ENCODE results near the gene TAPBP.
"Not testable (repeated sequence)": the region's sequence is repeated elsewhere in the genome, so short reads cannot be mapped to it uniquely, and the experiment has no call there.

TAPBP gene

DNA sequence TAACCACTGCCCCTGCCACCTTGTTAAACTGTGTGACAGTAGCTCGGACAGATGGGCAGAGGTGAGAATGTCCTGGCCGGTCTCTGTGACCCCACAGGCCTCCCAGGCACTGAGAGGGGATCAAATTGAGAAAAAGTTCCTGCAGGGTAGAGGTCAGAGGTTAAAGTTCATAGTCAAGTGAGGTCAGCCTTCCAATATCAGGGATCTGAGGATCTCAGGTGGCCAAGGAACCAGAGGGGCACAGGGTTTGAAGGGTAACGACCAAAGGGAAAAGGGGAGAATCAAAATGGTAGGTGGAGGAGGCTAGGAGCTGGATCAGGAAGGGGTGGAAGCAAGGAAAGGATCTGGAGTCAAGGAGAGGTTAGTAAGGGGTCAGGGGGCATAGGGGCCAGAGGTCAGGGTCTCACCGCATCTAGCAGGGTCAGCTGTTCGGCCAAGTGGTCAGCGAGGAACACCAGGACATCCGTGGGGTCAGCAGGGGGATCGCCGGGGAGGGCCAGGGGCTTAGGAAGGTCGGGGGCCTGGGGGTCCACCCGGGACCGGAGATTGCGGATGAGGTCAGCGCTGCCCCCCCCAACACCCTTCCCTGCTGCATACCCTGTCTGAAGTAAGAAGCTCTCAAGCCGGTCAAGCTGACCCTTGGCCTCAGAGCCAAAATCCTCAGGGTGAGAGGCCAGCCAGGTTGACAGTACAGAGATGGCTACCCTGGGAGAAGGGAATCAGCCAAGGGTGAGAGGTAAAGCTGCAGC lies 18.1 kb downstream of the TAPBP start:
- DNase-seq = no peak

DNA sequence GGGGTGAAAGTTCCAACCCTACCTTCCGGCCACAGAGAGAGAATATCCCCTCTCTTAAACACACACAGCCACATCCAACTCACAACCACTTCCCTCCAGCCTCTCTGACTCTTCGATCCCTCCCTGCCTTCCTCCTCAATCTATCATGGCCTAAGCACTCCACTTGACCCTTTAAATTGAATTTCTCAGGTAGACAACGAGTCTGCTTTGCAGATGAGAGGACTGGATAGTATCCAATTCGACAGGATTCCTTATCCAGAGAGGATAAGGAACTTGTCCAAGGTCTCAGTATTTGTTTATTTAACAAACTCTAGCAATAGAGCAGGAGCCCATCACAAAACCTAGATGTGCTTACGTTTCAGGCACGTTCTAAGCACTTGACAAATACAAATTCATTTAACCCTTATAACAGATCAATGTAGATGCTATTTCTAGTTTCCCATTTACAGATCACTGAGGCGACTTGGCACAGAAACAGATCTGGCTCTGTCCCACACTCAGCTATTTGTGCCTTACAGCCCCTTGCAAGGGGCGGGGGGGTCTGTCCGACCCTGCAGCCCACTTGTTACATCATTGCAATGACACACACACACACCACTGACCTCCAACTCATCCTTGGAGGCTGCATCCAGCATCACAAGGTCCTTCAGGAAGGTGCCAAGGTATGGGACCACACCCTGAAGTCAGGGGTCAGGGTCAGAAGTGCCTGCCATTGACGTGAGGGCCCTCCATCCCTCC lies 19.6 kb downstream of the TAPBP start:
- DNase-seq = no peak

GRCh38 chr6:33292996-33293682 lies 20.7 kb downstream of the TAPBP start:
- DNase-seq = no peak

GRCh38 chr6:33290459-33290858 lies 23.4 kb downstream of the TAPBP start:
- DNase-seq = no peak

GRCh38 chr6:33289784-33290315 lies 24.0 kb downstream of the TAPBP start:
- DNase-seq = no peak

- DNase-seq = peak; percentile 95
Measured at GRCh38 chr6:33288921-33289783, 24.7 kb downstream of the TAPBP start, which contains the start of the genes PFDN6 and WDR46. PFDN6 (plus strand) TSS chr6:33289601; CDS start chr6:33289857, 256 bp downstream. WDR46 (minus strand) TSS chr6:33289239; CDS start chr6:33289170, 69 bp downstream.

DNA sequence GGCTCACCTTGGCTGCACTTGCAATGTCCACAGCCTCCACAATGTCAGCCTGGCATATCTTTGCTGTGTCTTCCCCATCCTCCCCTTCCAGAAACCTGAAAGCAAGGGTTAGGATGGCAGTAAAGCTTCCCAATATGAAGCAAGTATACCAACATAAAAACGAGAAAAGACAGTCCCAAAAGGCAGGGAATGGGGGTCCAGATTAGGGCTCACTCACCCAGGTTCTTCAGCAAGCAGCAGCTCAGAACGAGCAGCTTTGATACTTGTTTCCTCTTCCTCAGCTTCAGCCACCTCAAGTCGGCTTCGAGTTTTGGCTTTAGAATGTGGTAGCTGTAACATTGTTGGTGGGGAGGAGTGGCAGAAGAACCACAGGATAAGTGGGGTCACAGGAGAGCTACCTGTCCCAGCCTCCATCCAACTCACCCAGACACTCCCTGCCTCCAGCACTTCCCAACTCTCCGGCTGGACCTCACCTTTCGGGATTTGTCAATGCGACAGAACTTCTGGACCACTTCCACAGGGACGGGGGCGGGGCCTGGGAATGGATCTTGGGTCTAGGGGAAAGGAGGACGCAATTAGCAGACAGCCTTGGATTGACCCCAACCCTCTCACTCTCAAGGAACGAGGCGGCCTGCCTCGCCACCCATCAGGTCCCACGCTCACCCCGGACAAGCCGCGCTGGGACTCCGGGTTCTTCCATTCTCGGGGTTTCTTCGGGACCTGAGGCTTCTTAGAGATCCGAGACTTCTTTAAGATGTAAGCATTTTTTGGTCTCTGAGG lies 25.5 kb downstream of the TAPBP start:
- DNase-seq = no peak

DNA sequence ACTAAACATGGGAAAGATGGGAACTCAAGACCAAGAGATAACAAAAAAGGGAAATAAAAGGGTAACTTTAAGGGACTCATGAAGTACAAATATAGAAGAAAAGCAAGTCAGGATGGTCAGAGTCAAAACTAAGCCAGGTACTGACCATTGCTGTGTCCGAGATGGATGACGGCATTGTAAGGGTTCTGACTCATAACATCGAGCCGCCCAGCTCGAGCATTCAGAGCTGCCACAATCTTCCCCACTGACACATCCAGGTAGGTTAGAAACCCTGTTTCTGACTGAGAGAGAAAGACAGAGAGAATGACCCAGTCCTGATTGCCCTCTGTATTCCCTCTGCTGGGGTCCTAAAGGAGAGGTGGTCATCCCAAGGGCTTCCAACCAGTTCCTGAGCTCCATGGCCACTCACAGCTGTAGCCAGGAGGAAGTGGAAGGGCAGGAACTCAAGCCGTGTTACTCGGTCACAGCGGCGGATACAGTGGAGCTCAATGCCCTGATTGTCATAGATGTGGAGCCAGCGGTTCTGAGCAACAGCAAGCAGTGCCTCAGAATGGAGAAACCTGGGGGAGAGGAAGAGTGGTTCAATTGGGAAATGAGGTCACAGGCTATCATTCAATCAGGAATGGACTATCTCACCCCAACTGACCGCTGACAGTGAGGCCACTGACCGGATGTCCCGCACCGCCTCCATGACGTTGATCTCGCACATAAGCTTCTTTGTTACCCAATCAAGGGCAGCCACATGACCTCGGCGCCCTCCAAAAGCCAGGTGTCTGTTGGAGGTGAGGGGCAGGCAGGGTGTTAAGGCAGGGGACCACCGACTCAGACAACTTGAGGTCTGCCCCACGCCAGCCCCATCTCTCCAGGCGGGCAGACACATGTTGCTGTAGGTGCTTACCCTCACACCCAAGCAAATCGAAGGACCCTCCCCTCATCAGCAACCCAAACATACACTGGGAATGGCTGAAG lies 26.6 kb downstream of the TAPBP start:
- no peak for DNase-seq

GRCh38 chr6:33285214-33285613 lies 28.7 kb downstream of the TAPBP start:
- DNase-seq = not testable (repeated sequence)

DNA sequence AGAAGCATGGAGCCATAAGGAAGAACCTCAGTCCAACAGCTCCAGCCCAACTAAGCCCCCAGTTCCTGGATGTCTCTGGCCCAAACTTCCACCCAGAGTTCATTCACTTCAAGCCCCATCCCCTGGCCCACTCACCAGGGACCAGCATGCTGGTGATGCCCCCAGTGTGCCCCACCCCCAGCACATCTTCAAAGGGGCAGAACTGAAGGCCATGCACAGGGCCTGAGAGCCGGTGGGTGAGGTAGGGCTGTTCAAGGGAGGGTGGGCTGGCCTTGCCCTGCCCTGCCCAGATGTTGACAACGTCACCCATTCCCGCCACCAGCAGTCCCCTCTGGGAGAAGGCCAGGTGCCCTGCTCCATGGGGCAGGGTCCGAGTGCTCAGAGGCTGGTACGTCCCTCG lies 33.3 kb downstream of the TAPBP start:
- no peak for DNase-seq

DNA sequence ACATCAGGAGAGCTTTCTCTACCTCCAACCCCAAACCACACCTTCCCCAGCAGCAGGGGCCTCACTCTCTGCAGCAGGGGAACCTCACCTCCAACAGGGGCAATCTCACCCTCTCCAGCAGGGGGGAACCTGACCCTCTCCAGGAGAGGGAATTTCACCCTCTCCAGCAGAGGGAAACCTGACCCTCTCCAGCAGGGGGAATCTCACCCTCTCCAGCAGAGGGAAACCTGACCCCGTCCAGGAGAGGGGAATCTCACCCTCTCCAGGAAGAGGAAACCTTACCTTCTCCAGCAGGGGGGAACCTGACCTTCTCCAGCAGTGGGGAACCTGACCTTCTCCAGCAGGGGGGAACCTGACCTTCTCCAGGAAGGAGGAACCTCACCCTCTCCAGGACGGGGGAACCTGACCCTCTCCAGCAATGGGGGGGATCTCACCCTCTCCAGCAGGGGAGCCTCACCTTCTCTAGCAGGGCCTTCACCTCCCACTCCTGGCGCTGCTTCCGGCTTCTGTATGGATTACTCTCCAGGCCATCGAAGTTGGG lies 33.8 kb downstream of the TAPBP start:
- DNase-seq = peak; percentile 11

DNA sequence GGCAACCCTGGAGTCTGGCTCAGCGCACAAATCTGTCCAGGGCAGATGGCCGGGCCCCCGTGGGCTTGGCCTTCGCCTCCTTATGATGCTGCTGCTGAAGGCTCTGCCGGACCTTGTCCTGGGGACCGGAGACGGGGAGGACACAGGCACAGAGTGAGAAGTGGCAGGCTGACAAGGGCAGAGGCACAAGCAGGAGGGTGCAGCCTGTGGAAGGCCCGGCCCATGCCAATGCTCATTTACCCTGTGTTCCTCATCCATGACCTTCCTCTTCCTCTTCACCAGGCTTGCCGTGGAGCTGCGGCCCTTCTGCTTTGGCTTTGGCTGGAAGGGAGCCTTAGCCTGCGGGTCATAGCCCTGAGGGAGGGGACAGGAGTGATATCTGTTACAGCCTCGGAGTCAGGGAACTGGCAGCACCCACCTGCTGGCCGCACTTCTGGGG lies 34.6 kb downstream of the TAPBP start:
- no peak for DNase-seq

DNA sequence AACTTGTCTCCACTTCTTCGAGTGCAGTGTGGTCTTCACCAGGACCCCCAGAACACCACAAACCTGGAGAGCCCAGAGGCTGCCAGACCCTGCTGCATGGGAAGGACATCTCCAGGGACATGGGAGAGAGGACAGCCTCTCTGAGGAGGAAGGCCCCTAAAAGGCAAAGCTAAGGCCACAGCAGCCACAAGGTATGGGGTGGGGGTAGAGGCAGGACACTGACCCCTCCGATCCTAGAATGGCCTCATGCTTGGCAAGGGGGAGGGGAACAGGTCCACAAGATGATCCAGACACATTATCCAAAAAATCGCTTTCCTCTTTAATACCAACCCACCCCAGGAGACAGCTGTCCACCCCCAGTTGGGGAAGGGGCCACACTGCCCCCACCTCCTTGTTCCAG lies 35.1 kb downstream of the TAPBP start:
- DNase-seq = no peak

DNA sequence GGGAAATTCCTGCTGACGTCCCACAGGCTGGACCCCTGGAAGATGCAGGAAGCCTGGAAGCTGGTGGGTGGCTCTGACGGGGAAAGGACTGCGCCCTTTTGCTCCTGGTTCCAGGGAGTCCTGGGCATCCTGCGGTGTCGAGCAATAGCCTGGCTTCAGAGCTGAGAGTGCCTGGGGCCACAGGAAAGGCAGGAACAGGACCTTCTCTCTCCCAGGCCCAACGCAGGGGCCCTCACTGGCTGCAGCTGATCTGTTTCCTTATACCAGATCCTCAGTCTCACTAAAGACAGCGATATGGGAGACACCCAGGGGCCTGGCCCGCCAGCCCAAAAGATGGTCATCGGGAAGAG lies 35.5 kb downstream of the TAPBP start:
- no peak for DNase-seq

DNA sequence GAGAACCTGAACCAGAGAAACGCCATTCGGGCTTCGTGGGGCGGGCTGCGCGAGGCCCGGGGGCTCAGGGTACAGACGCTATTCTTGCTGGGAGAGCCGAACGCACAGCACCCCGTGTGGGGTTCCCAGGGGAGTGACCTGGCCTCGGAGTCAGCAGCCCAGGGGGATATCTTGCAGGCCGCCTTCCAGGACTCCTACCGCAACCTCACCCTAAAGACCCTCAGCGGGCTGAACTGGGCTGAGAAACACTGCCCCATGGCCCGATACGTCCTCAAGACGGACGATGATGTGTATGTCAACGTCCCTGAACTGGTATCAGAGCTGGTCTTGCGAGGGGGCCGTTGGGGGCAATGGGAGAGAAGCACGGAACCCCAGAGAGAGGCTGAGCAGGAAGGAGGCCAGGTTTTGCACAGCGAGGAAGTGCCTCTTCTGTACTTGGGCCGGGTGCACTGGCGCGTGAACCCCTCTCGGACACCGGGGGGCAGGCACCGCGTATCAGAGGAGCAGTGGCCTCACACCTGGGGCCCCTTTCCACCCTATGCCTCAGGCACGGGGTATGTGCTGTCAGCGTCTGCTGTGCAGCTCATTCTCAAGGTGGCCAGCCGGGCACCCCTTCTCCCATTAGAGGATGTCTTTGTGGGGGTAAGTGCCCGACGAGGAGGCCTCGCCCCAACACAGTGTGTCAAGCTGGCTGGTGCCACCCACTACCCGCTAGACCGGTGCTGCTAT lies 36.1 kb downstream of the TAPBP start:
- no peak for DNase-seq

- DNase-seq = peak; percentile 48
Measured at GRCh38 chr6:33276864-33277662, 36.8 kb downstream of the TAPBP start, which contains the start of gene B3GALT4. B3GALT4 (plus strand) TSS chr6:33277123; CDS start chr6:33277420, 297 bp downstream.

DNA sequence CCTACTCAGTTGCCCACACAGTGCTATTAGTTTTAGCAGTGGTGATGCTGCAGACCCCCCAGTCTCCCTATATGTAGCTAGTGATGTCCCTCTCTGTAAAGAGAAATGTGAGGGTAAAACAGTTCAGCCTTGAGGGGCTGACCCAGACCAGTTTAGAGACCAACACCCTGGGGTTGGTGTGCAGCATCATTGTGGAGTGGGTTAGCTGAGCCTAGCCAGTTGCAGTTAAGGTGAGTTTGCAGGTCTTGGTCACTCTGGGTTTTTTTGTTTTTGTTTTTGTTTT lies 37.4 kb downstream of the TAPBP start:
- no peak for DNase-seq

- DNase-seq = not testable (repeated sequence)
Measured at GRCh38 chr6:33275795-33276580, 37.9 kb downstream of the TAPBP start.

Data from SHP77 treated with DMSO at 0.1 percent for 48 hours (cell line).